DMS153 (cell line): ENCODE data around the gene SDS.

Source experiments
- DNase-seq: peaks from one replicate; lab custom pipeline; 2025; lab: John Stamatoyannopoulos, UW

SDS gene

GRCh38 chr12:113398346-113399290 is 5.1 kb downstream of the SDS start:
- no peak for DNase-seq

- DNase-seq, result no peak
Measured at GRCh38 chr12:113397497-113398197, 6.0 kb downstream of the SDS start.

- DNase-seq, result no peak
Measured at GRCh38 chr12:113396828-113397496, 6.7 kb downstream of the SDS start.

GRCh38 chr12:113396200-113396599 is 7.5 kb downstream of the SDS start:
- no peak for DNase-seq

GRCh38 chr12:113395119-113395518 is 8.6 kb downstream of the SDS start:
- DNase-seq, result no peak

GRCh38 chr12:113393749-113394148 is 9.9 kb downstream of the SDS start:
- DNase-seq, result no peak

GRCh38 chr12:113392988-113393579 is 10.6 kb downstream of the SDS start:
- DNase-seq, result no peak

- DNase-seq, result no peak
Measured at GRCh38 chr12:113392520-113392919, 11.2 kb downstream of the SDS start.

- no peak for DNase-seq
Measured at GRCh38 chr12:113391650-113392337, 11.9 kb downstream of the SDS start.

GRCh38 chr12:113391145-113391544 is 12.5 kb downstream of the SDS start:
- DNase-seq, result no peak

GRCh38 chr12:113390064-113391043 is 13.3 kb downstream of the SDS start:
- DNase-seq, result no peak

- no peak for DNase-seq
Measured at GRCh38 chr12:113388351-113388750, 15.3 kb downstream of the SDS start.

GRCh38 chr12:113387631-113388030 is 16.1 kb downstream of the SDS start:
- no peak for DNase-seq

- DNase-seq, result no peak
Measured at GRCh38 chr12:113386866-113387566, 16.7 kb downstream of the SDS start.

GRCh38 chr12:113385282-113385882 is 18.3 kb downstream of the SDS start:
- no peak for DNase-seq

- no peak for DNase-seq
Measured at GRCh38 chr12:113384778-113385177, 18.9 kb downstream of the SDS start.

- no peak for DNase-seq
Measured at GRCh38 chr12:113382206-113382605, 21.5 kb downstream of the SDS start.

- no peak for DNase-seq
Measured at GRCh38 chr12:113381220-113381619, 22.5 kb downstream of the SDS start.

GRCh38 chr12:113378291-113378690 is 25.4 kb downstream of the SDS start:
- no peak for DNase-seq
